ENCODE data around the gene PFN3. TPM values are rescaled to one million over a fixed set of nuclear protein-coding genes. Genes with fewer than 3 reads are reported as not detected.

PFN3 gene
- total and polyA plus RNA-seq, 9 donors, result not detected

- Histone ChIP-seq H3K36me3 (no peaks in the 10 kb centered on the region), H3K4me1 (ENCODE audit: insufficient read depth) (peaks cover 6% of the 10 kb centered on the region), H3K4me3 (no peak overlapping the region), H3K27me3 (no peaks in the 10 kb centered on the region), H3K27ac (no peak overlapping the region), H3K9me3 (no peaks in the 10 kb centered on the region)
- TF ChIP-seq POLR2A (IDR thresholded peaks at IDR 0.05) (no peak), EP300 (IDR thresholded peaks at IDR 0.05) (no peak), CTCF (IDR thresholded peaks at IDR 0.05) (no peak)
- no peak for DNase-seq
- WGBS, 3 donors, result 39 to 47% (median 44%) methylated on average over 10 of the region's 10 CpGs
- intact Hi-C loops (cut with DNase I), result loop anchor here in 1 of 4 donors (5.0 kb wide), 1 partner anchor 38 kb away; the partner anchor contains the start of gene F12
Measured at GRCh38 chr5:177445052-177445916, 44.8 kb upstream of the PFN3 start.

- TF ChIP-seq EP300 (IDR thresholded peaks at IDR 0.05) (no peak), CTCF (IDR thresholded peaks at IDR 0.05) (no peak), POLR2A (IDR thresholded peaks at IDR 0.05) (no peak)
- WGBS, 3 donors, result 54 to 61% (median 54%) methylated on average over 7 of the region's 7 CpGs
- H3K27me3 ChIP-seq, result no peaks in the 10 kb centered on the region
- no peaks in the 10 kb centered on the region for H3K36me3 ChIP-seq
- no peak overlapping the region for H3K27ac ChIP-seq
- intact Hi-C loops (cut with DNase I), result loop anchor here in 1 of 4 donors (5.0 kb wide), 1 partner anchor 37 kb away; the partner anchor contains the start of gene F12
- no peaks in the 10 kb centered on the region for H3K9me3 ChIP-seq
- H3K4me1 ChIP-seq (ENCODE audit: insufficient read depth), result peaks cover 6% of the 10 kb centered on the region
- no peak for DNase-seq
- H3K4me3 ChIP-seq, result no peak overlapping the region
Measured at GRCh38 chr5:177444106-177445051, 43.9 kb upstream of the PFN3 start.

GRCh38 chr5:177443144-177443983, 42.9 kb upstream of the PFN3 start:
- WGBS, 3 donors, result 74 to 79% (median 77%) methylated on average over 15 of the region's 15 CpGs
- Histone ChIP-seq H3K4me3 (no peak overlapping the region), H3K36me3 (no peaks in the 10 kb centered on the region), H3K27me3 (no peaks in the 10 kb centered on the region), H3K4me1 (ENCODE audit: insufficient read depth) (peaks cover 6% of the 10 kb centered on the region), H3K9me3 (no peaks in the 10 kb centered on the region), H3K27ac (no peak overlapping the region)
- TF ChIP-seq EP300 (IDR thresholded peaks at IDR 0.05) (no peak), CTCF (IDR thresholded peaks at IDR 0.05) (no peak)
- no peak for DNase-seq
- intact Hi-C loops (cut with DNase I), result no loop called here

All from ovary (tissue), 9 donors.